PFSK-1 (cell line): Measurements from ENCODE around the gene TMBIM4.

Experiments used
- FOXP2 ChIP-seq: optimal IDR thresholded peaks from 2 replicates; pipeline ENCODE3; 2011; ENCODE audit warnings: borderline replicate concordance, control low read depth, inconsistent platforms; ENCODE audit not compliant: insufficient read depth; ENCODE audit errors: extremely low read length, extremely low read depth
- POLR2AphosphoS5 ChIP-seq: IDR thresholded peaks from 2 replicates; pipeline ENCODE4 v1.6.1; 2012; ENCODE audit warnings: low read depth, mild to moderate bottlenecking, control low read depth, low read length, moderate library complexity
- SIN3A ChIP-seq: IDR thresholded peaks from 2 replicates; pipeline ENCODE4 v1.6.1; 2012; ENCODE audit warnings: mild to moderate bottlenecking, low read length, moderate library complexity, borderline replicate concordance; ENCODE audit not compliant: insufficient read depth
- TAF1 ChIP-seq: IDR thresholded peaks from 2 replicates; pipeline ENCODE4 v1.6.1; 2012; ENCODE audit warnings: low read length, control low read depth, borderline replicate concordance; ENCODE audit not compliant: insufficient read depth
- TF ChIP-seq, protein P1 (sequence below), 2 experiments: IDR thresholded peaks; 2 replicates each; pipeline versions ENCODE4 v1.6.1 to v1.8.0; 2011 to 2012; ENCODE audit warnings: low read depth in 2 of 2, low read length in 2 of 2, control low read depth in 1 of 2, inconsistent platforms in 1 of 2, mild to moderate bottlenecking in 1 of 2, moderate library complexity in 1 of 2; ENCODE audit not compliant: insufficient read depth in 1 of 2

TMBIM4 gene

DNA sequence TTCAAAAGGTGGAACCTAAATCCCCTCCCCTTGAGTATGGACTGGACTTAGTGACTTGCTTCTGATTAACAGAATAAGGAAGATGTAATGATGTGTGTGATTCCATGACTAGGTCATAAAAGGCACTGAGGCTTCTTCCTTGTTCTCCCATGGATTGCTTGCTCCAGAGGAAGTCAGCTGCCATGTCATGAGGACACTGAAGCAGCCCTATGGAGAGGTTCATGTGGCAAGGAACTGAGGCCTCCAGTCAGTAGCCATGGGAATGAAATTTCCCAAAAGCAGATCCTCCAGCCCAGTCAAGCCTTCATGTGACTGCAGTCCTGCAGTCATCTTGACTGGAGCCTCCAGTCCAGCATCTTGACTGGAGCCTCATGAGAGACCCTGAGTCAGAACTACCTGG, 10.7 kb downstream of the TMBIM4 start:
- TF ChIP-seq TAF1 (no peak), SIN3A (no peak), FOXP2 (no peak), POLR2AphosphoS5 (no peak)
- TF ChIP-seq, protein P1, sequence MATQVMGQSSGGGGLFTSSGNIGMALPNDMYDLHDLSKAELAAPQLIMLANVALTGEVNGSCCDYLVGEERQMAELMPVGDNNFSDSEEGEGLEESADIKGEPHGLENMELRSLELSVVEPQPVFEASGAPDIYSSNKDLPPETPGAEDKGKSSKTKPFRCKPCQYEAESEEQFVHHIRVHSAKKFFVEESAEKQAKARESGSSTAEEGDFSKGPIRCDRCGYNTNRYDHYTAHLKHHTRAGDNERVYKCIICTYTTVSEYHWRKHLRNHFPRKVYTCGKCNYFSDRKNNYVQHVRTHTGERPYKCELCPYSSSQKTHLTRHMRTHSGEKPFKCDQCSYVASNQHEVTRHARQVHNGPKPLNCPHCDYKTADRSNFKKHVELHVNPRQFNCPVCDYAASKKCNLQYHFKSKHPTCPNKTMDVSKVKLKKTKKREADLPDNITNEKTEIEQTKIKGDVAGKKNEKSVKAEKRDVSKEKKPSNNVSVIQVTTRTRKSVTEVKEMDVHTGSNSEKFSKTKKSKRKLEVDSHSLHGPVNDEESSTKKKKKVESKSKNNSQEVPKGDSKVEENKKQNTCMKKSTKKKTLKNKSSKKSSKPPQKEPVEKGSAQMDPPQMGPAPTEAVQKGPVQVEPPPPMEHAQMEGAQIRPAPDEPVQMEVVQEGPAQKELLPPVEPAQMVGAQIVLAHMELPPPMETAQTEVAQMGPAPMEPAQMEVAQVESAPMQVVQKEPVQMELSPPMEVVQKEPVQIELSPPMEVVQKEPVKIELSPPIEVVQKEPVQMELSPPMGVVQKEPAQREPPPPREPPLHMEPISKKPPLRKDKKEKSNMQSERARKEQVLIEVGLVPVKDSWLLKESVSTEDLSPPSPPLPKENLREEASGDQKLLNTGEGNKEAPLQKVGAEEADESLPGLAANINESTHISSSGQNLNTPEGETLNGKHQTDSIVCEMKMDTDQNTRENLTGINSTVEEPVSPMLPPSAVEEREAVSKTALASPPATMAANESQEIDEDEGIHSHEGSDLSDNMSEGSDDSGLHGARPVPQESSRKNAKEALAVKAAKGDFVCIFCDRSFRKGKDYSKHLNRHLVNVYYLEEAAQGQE (IDR thresholded peaks at IDR 0.05; ENCODE audit: insufficient read depth in 1 of 2, low read depth in 2 of 2, low read length in 2 of 2), result no peak

DNA sequence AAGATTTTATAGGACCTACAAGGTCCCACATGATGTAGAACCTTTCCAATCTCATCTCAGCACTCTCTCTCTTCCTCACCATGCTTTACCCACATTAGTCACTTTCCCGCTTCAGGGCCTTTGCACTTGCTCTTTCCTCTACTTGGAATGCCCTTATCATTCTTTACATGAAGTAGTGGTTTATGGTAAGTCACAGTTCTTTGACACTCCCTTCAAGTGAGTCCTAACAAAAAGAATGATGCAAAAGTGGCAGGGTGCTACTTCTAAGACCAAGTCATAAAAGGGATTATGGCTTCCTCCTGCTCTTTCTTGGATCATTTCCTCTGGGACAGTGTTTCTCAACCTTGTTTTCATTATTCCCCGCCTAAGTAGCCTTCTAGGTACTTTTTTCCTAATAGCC, 13.1 kb downstream of the TMBIM4 start:
- TF ChIP-seq, protein P1 (IDR thresholded peaks at IDR 0.05; ENCODE audit: insufficient read depth in 1 of 2, low read depth in 2 of 2, low read length in 2 of 2), result no peak
- TF ChIP-seq SIN3A (no peak), TAF1 (no peak), POLR2AphosphoS5 (no peak), FOXP2 (no peak)

DNA sequence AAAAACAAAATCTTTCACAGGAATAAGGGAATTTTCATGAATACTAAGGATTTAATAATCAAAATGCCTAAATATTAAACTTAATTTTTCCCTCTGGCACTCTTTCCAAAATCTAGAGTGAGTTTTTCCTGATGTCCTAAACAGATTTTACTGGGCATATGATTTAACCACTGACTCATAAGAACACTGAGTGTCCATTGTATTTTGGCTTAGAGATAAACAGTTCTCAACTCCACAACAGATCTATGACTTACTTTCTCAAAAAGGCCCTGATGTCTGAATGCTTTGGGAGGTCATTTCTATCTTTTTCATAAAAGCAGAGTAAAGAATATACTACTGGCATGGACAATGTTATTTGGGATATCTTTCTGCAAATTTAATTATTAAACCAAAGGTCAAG, 15.0 kb downstream of the TMBIM4 start:
- TF ChIP-seq TAF1 (no peak), POLR2AphosphoS5 (no peak), SIN3A (no peak), FOXP2 (no peak)
- TF ChIP-seq, protein P1 (IDR thresholded peaks at IDR 0.05; ENCODE audit: insufficient read depth in 1 of 2, low read depth in 2 of 2, low read length in 2 of 2), result no peak

DNA sequence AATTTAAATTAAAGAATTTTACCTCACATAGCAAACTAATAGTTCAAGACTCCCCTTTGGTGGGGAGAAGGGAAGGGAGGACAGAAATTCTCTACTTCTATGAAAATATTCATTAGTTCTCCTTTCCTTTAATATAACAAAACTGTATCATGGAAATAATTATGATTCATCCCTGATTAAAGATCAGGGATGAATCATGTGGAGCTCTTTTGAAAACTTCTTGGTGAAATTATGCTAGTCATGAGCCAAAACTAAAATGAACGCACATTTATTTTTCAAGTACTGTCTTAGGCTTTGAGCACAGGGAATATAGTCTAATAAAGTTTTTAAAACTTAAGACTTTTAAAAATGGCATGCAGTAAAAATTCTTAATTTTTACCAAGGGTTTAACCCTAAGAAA, 17.1 kb downstream of the TMBIM4 start:
- no peak for TF ChIP-seq SIN3A
- TF ChIP-seq, protein P1 (IDR thresholded peaks at IDR 0.05; ENCODE audit: insufficient read depth in 1 of 2, low read depth in 2 of 2, low read length in 2 of 2), result no peak
- no peak for TF ChIP-seq FOXP2
- no peak for TF ChIP-seq POLR2AphosphoS5
- TF ChIP-seq TAF1, result no peak
